ENCODE results near the gene AAMDC.

Gene AAMDC

DNA sequence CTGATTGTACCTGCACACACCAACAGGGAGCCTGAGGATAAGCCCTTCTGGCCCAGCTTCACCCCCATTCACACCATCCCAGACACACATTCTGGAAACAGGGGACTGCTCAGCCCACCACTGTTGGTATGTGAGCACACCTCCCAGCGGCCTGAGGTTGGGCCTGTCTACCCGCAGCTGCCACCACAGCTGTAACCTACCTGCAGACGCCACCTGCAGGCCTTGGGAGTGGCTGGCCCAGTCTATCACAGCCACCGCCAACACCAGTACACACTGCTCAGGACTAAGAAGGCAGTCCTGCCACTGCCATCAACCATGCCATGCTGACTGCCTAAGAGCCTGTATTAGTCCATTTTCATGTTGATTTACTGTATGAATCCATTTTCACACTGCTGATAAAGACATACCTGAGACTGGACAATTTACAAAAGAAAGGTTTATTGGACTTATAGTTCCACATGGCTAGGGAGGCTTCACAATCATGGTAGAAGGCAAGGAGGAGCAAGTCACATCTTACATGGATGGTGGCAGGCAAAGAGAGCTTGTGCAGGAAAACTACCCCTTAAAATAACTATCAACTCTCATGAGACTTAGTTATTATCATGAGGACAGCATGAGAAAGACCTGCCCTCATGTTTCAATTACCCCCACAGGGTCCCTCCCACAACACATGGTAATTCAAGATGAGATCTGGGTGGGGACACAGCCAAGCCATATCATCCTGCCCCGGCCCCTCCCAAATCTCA is 31.0 kb upstream of the AAMDC start:
- FAIRE-seq, result no peak
- TF ChIP-seq POLR2A (IDR thresholded peaks at IDR 0.05; ENCODE audit: low read depth, low read length) (no peak), PAX5 (IDR thresholded peaks at IDR 0.05; ENCODE audit: insufficient read depth, low read length, severe bottlenecking) (no peak), SPI1 (IDR thresholded peaks at IDR 0.05; ENCODE audit: low read depth, low read length) (no peak), TAF1 (IDR thresholded peaks at IDR 0.05; ENCODE audit: low read depth, low read length) (no peak), POU2F2 (IDR thresholded peaks at IDR 0.05; ENCODE audit: low read depth, low read length) (no peak), POLR2AphosphoS5 (IDR thresholded peaks at IDR 0.05; ENCODE audit: low read depth, low read length) (no peak)
- no peak for DNase-seq (ENCODE audit: insufficient read length, low spot score)

DNA sequence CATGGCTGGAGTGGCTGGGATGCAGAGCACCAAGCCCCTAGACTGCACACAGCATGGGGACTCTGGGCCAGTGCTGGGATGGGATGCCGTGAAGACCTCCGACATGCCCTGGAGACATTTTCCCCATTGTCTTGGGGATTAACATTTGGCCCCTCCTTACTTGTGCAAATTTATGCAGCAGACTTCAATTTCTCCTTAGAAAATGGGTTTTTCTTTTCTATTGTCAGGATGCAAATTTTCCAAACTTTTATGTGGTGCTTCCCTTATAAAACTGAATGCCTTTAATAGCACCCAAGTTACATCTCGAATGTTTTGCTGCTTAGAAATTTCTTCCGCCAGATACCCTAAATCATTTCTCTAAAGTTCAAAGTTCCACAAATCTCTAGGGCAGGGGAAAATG is 29.6 kb upstream of the AAMDC start:
- FAIRE-seq (no peak), DNase-seq (ENCODE audit: insufficient read length, low spot score) (no peak)
- no peak for TF ChIP-seq SPI1 (IDR thresholded peaks at IDR 0.05; ENCODE audit: low read depth, low read length)
- no peak for TF ChIP-seq POLR2A (IDR thresholded peaks at IDR 0.05; ENCODE audit: low read depth, low read length)

DNA sequence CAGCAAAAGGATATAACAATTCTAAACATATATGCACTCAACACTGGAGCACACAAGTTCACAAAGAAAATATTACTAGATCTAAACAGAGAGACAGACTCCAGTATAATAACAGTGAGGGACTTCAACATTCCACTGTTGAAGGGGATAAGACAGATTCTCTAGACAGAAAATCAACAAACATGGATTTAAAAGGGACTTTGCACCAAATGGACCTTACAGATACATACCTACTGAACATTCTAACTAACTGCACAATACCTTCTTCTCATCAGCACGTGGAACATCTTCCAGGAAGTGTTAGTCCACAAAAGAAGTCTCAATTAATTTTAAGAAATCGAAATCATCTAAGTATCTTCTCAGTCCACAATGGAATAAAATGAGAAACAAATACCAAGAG is 27.0 kb upstream of the AAMDC start:
- FAIRE-seq, result no peak
- DNase-seq (ENCODE audit: insufficient read length, low spot score), result no peak
- TF ChIP-seq POLR2A (IDR thresholded peaks at IDR 0.05; ENCODE audit: low read depth, low read length), result no peak

DNA sequence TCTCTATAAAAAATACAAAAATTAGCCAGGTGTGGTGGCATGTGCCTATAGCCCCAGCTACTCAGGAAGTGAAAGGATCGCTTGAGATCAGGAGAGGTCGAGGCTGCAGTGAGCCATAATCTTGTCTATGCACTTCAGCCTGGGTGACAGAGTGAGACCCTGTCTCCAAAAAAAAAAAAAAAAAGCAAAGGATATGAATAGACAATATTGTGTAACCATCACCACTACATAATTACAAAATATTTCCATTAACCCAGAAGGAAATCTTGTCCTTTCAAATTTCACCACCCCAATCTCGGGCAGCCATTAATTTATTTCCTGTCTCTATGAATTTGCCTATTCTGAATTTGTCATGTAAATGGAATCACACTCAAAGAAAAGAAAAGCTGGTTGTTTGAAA is 21.6 kb upstream of the AAMDC start:
- TF ChIP-seq SPI1 (IDR thresholded peaks at IDR 0.05; ENCODE audit: low read depth, low read length), result no peak
- no peak for TF ChIP-seq POLR2AphosphoS5 (IDR thresholded peaks at IDR 0.05; ENCODE audit: low read depth, low read length)
- no peak for TF ChIP-seq TAF1 (IDR thresholded peaks at IDR 0.05; ENCODE audit: low read depth, low read length)
- no peak for TF ChIP-seq PAX5 (IDR thresholded peaks at IDR 0.05; ENCODE audit: insufficient read depth, low read length, severe bottlenecking)
- no peak for TF ChIP-seq POLR2A (IDR thresholded peaks at IDR 0.05; ENCODE audit: low read depth, low read length)
- TF ChIP-seq POU2F2 (IDR thresholded peaks at IDR 0.05; ENCODE audit: low read depth, low read length), result no peak
- FAIRE-seq (no peak), DNase-seq (ENCODE audit: insufficient read length, low spot score) (no peak)

DNA sequence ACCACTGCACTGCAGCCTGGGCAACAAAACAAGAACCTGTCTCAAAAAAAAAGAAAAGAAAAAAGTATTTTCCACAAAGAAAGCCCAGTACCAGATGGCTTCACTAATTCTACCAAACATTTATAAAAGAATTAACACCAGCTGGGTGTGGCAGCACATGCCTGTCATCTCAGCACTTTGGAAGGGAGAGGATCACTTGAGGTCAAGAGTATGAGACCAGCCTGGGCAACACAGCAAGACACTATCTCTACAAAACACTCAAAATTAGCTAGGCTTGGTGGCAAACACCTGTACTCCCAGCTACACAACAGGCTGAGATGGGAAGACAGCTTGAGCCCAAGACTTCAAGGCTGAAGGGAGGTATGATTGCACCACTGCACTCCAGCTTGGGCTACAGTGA is 20.5 kb upstream of the AAMDC start:
- no peak for TF ChIP-seq TAF1 (IDR thresholded peaks at IDR 0.05; ENCODE audit: low read depth, low read length)
- no peak for TF ChIP-seq POLR2A (IDR thresholded peaks at IDR 0.05; ENCODE audit: low read depth, low read length)
- no peak for TF ChIP-seq PAX5 (IDR thresholded peaks at IDR 0.05; ENCODE audit: insufficient read depth, low read length, severe bottlenecking)
- no peak for TF ChIP-seq POLR2AphosphoS5 (IDR thresholded peaks at IDR 0.05; ENCODE audit: low read depth, low read length)
- TF ChIP-seq POU2F2 (IDR thresholded peaks at IDR 0.05; ENCODE audit: low read depth, low read length), result no peak
- no peak for TF ChIP-seq SPI1 (IDR thresholded peaks at IDR 0.05; ENCODE audit: low read depth, low read length)
- FAIRE-seq (no peak), DNase-seq (ENCODE audit: insufficient read length, low spot score) (no peak)

DNA sequence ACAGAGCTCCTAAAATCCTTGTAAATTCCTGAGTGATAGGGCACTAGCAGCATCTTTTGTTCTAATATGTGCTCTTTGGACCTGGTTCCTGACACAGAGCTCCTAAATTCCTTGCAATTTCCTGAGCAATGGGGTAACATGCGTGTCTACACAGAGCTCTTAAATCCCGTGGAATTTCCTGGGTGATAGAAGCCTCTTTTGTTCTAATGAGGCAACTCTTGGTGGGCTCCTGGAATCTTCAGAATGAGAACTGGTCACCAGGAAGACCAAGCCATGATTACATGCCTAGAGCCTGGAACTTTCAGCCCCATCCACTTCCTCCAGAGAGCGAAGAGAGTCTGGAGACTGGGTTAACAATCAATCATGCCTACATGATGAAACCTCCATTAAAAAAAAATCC is 19.5 kb upstream of the AAMDC start:
- DNase-seq (ENCODE audit: insufficient read length, low spot score), result no peak
- no peak for FAIRE-seq
- TF ChIP-seq POLR2A (IDR thresholded peaks at IDR 0.05; ENCODE audit: low read depth, low read length), result no peak
- TF ChIP-seq POLR2AphosphoS5 (IDR thresholded peaks at IDR 0.05; ENCODE audit: low read depth, low read length), result no peak
- TF ChIP-seq TAF1 (IDR thresholded peaks at IDR 0.05; ENCODE audit: low read depth, low read length), result no peak
- no peak for TF ChIP-seq POU2F2 (IDR thresholded peaks at IDR 0.05; ENCODE audit: low read depth, low read length)
- TF ChIP-seq SPI1 (IDR thresholded peaks at IDR 0.05; ENCODE audit: low read depth, low read length), result no peak
- no peak for TF ChIP-seq PAX5 (IDR thresholded peaks at IDR 0.05; ENCODE audit: insufficient read depth, low read length, severe bottlenecking)

DNA sequence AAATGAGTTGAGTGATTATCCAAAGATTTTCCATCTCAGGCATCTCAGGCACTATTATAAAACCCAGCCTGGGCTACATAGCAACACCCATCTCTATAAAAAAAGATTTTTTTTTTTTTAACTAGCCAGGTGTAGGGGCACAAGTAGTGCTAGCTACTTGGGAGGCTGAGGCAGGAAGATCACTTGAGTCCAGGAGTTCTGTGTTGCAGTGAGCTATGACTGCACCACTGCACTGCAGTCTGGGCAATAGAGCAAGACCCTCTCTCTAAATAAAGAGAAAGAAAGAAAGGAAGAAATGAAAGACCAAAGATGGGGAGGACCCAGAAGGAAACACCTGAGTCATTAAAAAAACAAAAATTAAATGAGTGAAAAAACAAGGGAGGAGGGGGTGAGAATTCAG is 14.5 kb upstream of the AAMDC start:
- no peak for TF ChIP-seq TAF1 (IDR thresholded peaks at IDR 0.05; ENCODE audit: low read depth, low read length)
- FAIRE-seq (no peak), DNase-seq (ENCODE audit: insufficient read length, low spot score) (no peak)

DNA sequence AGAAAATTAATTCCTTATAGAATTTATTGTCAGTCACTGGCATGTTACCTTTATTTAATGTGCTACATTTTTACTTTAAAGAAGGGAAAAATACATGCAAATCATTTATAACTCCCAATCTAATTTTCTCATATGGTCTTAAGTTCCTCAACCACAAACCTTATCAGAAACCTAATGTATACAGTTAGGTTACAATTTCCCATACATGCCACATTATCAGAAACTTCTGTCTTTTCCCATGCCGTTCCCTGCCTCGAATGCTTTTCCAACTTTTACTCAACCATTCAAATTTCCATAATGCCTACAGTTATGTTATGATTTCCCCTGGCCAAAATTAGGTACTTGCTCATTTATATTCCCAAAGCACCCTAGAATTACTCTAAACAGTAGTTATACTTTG is 14.0 kb upstream of the AAMDC start:
- DNase-seq (ENCODE audit: insufficient read length, low spot score) (no peak), FAIRE-seq (no peak)
- TF ChIP-seq POU2F2 (IDR thresholded peaks at IDR 0.05; ENCODE audit: low read depth, low read length), result no peak
- TF ChIP-seq PAX5 (IDR thresholded peaks at IDR 0.05; ENCODE audit: insufficient read depth, low read length, severe bottlenecking), result no peak
- TF ChIP-seq POLR2A (IDR thresholded peaks at IDR 0.05; ENCODE audit: low read depth, low read length), result no peak
- TF ChIP-seq TAF1 (IDR thresholded peaks at IDR 0.05; ENCODE audit: low read depth, low read length), result no peak
- no peak for TF ChIP-seq SPI1 (IDR thresholded peaks at IDR 0.05; ENCODE audit: low read depth, low read length)
- no peak for TF ChIP-seq POLR2AphosphoS5 (IDR thresholded peaks at IDR 0.05; ENCODE audit: low read depth, low read length)

DNA sequence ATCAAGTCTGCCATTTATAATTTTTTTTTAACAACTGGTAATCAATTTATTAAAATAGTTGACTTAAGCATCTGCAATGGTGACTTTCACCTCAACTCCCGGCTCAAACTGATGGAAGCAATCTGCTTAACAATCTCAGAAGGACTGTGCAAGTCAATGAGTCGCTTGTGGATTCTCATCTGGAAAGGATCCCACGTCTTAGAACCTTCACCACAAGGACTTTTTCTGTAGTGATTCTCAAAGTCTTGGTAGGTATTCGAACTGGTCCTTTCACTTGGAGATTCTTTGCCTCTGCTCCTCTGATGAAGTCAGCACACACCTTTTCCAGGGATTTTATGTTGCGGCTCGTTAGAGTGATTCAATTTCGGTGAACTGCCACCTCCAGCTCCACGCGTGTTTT is 7.7 kb upstream of the AAMDC start:
- TF ChIP-seq POLR2AphosphoS5 (IDR thresholded peaks at IDR 0.05; ENCODE audit: low read depth, low read length) (no peak), POLR2A (IDR thresholded peaks at IDR 0.05; ENCODE audit: low read depth, low read length) (no peak), POU2F2 (IDR thresholded peaks at IDR 0.05; ENCODE audit: low read depth, low read length) (no peak), PAX5 (IDR thresholded peaks at IDR 0.05; ENCODE audit: insufficient read depth, low read length, severe bottlenecking) (no peak), SPI1 (IDR thresholded peaks at IDR 0.05; ENCODE audit: low read depth, low read length) (no peak), TAF1 (IDR thresholded peaks at IDR 0.05; ENCODE audit: low read depth, low read length) (no peak)
- no peak for DNase-seq (ENCODE audit: insufficient read length, low spot score)
- FAIRE-seq, result no peak

DNA sequence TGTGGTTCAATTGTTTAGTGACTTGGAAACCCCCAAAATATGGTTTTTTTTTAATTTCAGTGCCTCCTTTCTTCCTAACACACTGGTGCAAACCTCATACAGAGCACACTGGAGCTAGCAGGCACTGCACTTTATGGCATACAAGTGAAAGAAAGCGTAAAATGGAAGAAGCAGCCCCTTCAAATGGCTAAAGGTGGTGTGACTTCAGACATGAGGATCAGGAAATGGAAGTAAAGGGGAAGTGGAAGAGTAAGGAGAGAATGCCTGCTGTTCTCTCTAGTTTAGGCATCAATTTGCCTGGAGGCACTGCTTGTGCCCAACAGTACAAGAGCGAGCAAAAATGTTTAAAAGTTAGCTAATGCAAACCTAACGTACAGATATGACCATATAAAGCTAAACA is 6.1 kb upstream of the AAMDC start:
- TF ChIP-seq TAF1 (IDR thresholded peaks at IDR 0.05; ENCODE audit: low read depth, low read length) (no peak), POLR2AphosphoS5 (IDR thresholded peaks at IDR 0.05; ENCODE audit: low read depth, low read length) (no peak), SPI1 (IDR thresholded peaks at IDR 0.05; ENCODE audit: low read depth, low read length) (peak; percentile 25; the same call in 1 of the 2 replicates), POLR2A (IDR thresholded peaks at IDR 0.05; ENCODE audit: low read depth, low read length) (no peak), PAX5 (IDR thresholded peaks at IDR 0.05; ENCODE audit: insufficient read depth, low read length, severe bottlenecking) (no peak), POU2F2 (IDR thresholded peaks at IDR 0.05; ENCODE audit: low read depth, low read length) (no peak)
- FAIRE-seq (no peak), DNase-seq (ENCODE audit: insufficient read length, low spot score) (no peak)
